Pulmonary artery endothelial cell (primary cell): ENCODE measurements around the gene PREX1. TPM values are rescaled to one million over a fixed set of nuclear protein-coding genes. Genes with fewer than 3 reads are reported as not detected.

Experiments used
- DNase-seq: peaks from one replicate; pipeline ENCODE4 v3.0.0-alpha.2; 2011; ENCODE audit warnings: low read depth, low spot score
- total RNA-seq: library from RNA; depleted of rRNA; stranded (reverse); fragments of >200 nt; gene quantifications from 2 replicates; pipeline ENCODE4 v1.2.3, GENCODE V29; 2014

The PREX1 gene
- total RNA-seq, 1 donor from 2014 or later = 115 TPM

DNA sequence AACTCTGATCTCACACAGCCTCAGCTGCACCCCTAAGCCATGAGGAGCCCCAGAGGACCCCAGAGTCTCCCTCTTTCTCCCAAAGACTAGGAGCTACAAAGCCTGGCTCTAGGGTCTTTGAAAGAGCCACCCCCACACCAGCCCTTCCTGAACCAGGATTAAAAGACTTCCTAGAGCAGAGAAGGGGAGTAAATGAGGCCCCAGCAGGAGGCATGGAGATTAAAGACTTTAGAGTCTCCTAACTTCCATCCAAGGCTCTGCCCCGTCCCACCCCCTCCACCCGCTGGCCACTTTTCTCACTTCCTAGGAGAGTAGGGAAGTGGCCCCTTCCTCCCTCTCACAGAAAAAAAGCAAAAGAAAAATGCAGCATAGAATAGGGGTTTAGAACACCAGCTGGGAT is 1.7 kb downstream of the PREX1 start:
- no peak for DNase-seq

DNA sequence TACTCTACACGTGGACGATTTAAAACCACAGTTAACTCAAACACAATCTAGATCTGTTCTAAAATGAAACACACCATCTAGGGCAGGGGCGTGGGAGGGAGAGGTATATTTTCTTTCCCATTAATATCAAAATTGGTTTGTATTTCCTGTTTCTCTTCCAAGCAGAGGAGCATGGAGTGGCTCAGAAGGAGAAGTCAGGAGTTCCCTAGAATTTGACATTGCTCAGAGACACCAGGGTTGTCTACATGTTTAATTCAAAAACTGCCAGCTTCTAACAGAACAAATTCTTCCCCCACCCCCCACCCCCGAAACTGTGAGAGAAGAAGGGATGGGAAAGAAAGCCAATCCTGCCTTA is 2.3 kb downstream of the PREX1 start:
- no peak for DNase-seq

DNA sequence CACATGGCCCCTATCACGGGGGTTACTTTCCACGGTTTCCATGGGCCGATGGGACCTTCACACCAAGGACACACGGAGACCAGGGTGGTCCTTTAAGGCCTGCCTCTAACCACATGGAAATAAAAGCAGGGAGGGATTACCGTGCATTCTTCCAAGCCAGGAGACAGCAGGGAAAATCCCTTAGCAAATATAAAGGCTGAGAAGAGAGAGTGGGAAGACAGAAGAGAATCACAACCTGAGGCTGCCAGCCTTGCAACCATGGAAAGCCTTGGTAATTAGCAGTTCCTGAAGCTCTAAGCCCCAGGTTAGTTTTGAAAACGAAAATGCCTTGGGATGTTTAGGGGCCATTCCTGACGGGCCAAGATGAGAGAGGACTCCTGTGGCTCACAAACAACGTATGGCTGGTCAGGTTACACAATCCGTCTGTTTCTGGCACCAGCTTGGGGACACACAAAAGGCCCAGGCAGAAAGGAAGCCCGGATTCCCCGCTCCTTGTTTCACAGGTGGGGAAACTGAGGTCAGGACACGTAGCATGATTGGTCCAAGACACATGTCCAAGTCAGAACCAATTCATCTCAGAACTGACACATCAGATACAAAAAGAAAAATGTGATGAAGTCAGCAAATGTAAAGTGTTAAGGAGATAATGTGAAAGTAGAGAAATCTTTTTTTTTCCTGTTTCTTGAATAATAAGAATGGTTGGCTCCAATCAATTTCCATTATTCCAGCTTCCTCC is 2.8 kb downstream of the PREX1 start:
- DNase-seq = no peak

DNA sequence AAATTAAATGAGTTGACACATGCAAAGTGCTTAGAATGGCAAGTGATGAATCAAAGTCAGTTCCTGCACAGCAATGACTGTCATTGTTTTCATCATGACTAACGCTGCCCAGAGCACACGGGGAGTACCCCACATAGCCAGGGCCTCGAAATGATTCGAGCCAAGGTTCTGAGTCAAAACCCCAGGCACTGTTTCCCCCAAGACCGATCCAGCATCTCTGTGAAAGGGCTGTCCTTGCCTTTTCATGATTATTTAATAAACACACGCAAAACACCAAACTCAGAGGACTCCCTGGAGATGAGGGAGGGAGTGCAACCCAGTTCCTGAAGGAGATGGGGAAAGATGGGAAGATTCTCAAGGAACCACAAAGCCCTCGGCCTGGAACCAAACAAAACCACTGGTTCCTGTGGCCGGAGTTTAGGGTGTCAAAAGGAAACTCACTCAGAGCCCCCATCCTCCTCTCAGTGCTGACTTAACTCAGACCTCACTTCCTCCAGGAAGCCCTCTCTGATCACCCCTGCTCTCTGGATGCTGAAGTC is 3.8 kb downstream of the PREX1 start:
- DNase-seq = no peak

DNA sequence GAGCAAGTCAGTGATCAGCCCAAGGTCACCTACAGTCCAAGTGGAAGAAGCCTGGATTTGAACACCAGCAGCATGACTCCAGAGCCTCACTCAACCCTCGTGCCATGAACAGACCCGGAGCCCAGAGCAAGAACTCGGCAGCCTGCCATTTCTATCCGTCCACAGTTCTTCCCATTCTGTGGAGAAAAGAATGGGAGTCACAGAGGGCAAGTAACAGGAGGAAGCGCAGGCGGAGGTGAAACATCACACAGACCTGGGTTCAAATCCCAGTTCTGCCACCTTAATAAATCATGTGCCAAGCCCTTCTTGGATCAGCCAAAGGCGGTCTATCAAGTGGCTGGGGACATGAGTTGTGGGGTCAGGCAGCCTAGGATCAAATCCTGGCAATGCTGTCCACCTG is 4.3 kb downstream of the PREX1 start:
- DNase-seq = peak; percentile 61

DNA sequence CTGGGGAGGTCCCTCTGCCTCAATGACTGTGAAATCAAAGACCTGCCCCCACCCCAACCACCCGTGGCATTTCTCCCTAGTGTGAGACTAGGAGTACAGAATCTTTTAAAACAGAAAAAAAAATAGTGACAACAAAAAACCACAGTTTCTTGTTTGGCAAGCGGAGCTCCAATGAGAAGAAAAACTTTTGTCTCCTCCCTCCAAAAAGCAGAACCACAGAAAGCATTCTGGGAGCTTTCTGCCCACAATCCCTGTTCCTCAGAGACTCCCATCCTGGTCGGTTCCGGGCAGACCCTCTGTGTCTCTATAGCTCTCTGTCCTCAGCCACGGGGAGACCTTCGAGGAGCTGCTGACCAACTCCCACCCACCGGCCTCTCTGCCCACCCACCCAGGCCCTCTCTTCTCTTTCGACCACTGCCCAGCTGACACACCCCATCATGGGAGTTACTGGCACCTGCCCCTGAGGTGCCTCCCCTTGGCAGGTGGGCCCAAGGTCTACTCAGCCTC is 4.9 kb downstream of the PREX1 start:
- no peak for DNase-seq

DNA sequence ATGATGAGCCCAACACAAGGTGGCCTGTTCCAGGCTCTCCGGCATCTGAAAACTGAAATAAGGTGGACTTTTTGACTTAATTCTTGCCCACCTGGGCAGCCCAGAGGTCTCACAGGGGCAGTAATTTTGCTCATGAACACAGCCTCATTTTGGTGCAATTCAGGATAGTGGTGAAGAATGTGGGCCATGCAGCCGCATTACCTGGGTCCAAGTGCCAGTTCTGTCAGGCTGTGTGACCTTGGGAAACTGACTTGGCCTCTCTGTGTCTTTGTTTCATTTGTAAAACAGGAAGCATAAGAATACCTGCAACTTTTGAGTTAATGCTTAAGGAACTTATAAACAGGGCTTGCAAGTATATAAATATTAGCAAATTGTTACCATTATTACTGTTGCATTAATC is 5.6 kb downstream of the PREX1 start:
- DNase-seq = no peak

DNA sequence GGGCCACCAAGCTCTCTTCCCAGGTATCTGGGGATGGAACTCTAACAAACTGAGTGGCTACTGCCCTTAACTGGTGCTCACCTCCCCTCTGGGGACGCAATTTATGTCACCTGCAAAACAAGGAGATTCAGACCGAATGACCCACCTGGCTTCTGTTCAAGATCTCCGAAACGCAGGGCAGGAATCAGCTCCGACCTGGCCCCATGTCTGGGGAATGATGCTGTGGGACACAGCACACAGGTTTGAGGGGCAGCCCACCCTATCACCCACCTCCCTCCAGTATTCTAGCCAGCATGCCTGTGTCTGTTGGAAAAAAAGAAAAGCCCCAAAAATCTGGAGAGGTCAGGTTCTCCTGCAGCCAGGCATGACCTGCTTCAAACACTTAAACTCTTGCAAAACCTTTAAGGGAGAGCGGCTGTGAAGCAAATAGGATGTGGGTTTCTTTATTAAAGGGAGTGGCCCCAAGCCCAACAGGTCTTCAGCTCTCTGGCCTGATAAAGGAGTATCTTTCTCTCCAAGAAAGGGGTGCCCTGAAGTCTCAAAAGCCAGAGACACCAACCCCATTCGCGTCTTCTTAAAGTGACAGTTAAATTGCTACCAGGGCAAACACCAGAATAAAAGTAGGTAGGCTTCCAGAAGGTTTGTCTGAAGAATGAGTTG is 6.4 kb downstream of the PREX1 start:
- no peak for DNase-seq

DNA sequence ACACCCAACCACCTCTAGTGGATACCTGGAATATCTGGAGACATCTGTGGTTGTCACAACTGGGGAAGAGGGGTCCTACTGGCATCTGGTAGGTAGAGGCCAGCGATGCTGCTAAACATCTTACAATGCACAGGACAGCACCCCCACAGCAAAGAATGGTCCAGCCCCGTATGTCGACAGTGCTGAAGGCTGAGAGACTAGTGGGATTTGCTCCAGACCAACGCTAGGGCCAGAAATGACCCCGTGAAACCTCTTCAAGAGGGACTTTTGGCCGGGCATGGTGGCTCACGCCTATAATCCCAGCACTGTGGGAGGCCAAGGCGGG is 7.2 kb downstream of the PREX1 start:
- no peak for DNase-seq

DNA sequence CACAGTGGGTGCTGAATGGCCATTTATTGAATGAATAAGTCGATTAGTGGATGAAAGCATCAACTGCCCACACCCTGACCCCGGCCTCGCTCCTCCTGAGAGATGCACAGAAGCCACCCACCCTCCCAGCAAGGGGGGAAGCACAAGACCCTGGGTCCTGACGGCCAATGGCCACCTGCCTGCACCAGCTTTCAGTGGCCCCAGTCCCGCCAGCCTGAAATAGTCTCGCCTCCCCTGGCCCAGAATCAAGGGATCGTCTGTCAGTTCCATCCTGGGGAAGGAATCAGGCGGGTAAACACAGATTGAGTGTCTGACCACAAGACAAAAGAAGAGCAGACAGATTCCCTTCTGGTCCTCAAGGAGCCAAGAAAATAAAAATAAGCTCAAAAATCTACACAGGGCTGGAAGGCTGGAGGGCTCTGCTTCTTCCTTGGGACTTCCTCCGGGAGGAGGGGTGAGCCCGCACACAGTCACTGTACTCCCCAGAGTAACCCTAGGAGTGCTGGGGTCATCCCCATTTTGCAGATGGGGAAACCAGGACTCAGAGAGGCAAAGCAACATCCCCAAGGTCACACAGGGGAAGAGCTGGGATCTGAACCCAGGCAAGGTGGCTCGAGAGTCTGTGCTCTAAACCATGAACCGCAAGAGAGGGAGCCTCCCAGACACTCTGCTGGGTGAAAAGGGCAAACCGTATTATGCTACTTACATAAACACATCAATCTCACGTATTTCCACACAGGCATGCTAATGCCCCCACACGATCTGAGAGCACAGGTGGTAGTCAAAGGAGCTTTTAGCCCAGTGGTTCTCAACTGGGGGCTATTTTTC is 7.8 kb downstream of the PREX1 start:
- no peak for DNase-seq

DNA sequence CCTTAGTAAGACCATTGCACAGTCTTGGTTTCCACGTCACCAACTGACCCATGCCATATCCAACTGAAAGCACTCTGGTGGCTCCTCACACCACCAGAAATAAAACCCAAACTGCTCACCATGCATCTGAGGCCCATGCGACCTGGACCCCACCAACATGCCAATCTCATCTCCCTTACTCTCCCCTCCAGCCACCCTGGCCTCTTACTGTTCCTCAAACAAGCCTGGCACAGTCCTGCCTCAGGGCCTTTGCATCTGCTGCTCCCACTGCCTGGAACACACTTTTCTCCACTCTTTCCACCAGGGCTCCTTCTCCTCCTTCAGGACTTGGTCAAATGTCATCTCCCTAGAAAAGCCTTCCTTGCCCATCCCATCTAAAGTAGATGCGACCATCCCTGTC is 8.7 kb downstream of the PREX1 start:
- no peak for DNase-seq

DNA sequence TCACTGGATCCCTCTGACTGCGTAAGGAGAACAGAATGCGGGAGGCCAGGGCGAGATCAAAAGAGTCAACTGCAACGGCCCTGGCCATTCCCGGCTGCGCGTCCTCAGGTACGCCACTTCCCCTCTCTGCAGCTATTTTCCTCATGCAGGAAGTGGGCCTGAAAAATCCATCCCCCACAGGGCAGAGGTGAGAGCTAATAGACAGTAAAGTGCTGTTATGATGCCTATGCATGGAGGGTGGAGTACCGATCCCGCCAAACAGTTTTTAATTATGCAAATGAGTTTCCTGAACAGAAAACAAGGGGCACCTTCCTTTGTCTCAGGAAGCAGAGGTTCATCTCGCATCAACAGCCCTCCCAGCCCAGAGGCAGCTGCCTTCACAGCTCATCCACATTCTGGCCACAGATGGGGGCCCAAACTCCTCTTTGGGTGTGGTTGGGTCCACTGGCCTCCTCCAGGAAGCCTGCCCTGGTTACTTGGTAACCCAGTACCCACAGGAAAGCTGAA is 9.3 kb downstream of the PREX1 start:
- DNase-seq = no peak

DNA sequence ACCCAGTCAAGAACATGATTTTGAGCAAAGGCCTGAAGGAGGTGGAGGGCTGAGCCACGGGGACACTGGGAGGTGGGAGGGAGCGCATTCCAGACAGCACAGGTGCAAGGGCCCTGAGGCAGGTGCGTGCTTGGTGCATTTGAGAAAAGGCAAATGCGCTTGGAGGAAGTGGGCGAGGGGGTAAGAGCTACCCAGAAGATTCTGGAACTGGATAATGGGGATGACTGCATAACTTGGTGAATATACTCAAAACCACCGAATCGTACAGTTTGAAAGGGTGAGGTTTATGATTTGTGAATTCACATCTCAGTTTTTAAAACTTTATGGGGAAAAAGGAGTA is 9.8 kb downstream of the PREX1 start:
- DNase-seq = no peak

DNA sequence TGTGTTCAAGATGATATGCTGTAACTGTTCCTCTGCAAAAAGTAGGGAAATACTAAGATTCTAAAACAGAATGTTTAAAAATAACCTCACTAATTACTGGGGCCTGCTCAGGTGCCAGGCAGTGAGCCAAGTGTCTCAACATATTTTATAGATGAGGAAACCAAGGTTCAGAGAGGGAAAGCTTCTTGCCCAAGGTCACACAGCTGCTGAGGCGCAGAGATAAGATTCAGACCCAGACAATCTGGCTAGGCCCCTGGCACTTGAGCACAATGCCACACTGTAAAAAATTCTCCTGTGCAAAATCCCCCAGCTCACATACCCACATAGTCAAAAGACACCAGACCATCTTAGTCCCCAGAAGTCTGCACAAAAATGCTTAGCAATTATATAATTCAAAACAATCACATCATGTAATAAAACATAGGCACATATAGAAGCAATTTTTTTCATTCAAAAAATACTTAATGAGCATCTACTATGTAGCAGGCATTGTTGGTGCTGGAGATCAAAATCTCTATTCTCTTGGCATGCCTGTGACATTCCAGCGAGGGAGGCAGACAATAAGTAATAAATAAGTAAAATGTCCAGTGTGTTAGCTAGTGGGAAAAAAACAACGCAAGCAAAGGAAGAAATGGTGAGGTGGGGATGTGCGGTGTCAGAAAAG is 10.3 kb downstream of the PREX1 start:
- no peak for DNase-seq

DNA sequence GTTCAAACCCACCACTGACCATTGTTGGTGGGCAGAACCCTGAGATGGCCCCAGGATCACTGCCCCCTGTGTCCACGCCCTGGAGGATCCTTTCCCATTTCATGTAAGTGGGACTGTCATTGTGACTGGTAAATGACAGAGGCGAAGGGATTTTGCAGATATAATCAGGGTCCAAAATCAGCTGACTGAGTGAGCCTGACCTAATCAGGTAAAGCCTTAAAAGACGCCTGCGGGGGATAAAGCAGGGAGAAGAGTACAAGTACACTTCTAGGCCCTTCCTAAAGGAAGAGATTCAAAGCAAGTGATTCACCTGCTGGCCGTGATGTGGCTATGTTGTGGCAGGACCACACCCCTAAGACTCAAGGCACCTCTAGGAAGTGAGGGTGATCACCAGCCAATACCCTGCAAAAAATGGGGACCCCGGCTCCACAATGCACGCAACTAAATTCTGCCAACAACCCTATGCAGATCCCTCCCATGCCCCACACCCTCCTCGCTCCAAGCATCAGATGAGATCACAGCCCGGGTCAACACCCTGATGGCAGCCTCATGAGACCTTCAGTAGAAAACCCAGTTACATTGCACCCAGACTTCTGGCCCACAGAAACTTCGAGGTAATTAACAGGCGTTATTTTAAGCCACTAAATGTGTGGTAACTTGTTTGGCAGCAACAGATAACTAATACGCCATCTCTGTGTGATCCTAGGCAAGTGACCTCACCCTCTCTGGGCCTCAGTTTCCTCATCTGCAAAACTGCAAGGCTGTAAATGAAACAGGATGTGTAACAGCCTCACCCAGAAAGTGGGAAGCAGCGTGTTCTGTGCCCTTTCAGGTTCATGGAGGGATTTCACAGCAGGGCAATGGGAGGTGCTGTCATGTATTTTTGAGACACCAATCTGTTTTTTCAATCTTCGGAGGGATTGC is 11.3 kb downstream of the PREX1 start:
- no peak for DNase-seq

DNA sequence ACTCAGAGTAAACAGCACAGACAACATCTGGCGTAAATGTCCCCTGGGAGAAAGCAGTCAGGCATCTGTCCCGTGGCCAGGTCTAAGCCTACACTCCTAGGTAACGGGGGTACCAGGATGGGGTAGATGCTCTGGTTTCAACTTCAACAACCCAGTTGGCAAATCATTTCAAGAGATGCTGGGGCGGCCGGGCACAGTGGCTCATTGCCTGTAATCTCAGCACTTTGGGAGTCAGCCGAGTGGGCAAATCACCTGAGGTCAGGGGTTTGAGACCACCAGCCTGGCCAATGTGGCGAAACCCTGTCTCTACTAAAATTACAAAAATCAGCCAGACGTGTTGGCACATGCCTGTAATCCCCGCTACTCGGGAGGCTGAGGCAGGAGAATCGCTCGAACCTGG is 12.3 kb downstream of the PREX1 start:
- no peak for DNase-seq

DNA sequence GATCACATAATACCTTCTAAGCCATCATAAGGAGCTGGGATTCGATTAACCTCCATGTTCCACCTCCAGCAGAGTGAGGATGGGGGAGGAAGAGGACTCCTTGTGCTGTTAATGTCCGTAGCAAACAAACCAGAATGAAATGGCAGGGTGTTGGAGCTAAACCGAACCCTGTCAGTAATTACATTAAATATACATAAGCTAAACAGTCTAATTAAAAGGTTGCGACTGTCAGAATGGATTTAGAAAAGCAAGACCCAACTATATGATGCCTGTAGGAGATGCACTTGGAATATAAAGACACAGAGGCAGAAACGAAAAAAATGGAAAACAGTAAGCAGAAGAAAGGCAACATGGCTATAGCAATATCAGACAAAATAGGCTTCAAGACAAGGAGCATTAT is 13.2 kb downstream of the PREX1 start:
- no peak for DNase-seq

DNA sequence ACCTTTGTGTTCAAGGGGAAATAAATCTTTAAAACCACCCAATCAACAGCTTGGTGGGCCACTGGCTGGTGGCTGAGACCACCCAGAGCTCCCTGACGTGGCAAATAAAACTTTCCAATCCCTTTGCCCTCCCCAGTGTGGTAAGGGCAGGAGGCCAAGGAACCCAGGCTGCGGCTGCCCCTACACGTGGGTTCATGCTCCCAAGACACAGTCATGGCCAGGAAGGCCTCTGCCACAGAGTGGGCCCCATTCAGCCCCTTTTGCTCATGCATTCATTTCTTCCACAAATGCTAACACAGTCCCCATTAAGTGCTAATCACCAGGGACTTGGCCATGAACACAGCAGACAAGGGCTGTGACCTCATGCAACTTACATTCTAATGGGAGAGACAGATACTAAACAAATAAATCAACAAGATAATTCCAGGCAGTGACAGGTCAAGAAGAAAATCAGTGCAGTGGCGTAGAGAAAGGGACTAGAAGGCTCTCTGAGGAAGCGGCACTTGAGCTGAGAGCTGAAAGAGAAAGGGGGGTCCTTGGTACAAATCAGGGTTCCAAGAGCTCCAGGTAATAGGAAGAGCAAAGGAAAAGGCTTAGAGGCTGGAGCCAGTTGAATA is 13.8 kb downstream of the PREX1 start:
- no peak for DNase-seq

DNA sequence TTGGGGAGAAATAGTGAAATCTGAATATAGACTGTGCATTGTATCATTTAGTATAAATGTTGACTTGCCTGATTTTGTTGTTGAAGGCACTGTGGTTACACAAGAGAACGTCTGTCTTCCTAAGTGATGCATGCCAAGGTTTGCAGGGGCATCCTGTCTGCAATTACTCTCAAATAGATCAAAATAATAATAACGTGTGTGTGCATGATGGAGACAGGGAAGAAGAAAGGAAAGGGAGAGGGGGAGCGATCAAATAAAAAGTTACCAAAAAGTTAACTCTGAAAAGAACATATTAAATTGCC is 14.4 kb downstream of the PREX1 start:
- DNase-seq = no peak
